HG03039 (cell line): ENCODE data around the gene GNA14.
"Not testable (repeated sequence)": the region's sequence is repeated elsewhere in the genome, so short reads cannot be mapped to it uniquely, and the experiment has no call there.

Experiments used
- ATAC-seq: cut with Tn5 transposase; IDR thresholded peaks from one replicate; pipeline ENCODE4 v1.9.1; 2021; ENCODE audit warnings: mild to moderate bottlenecking, moderate library complexity; ENCODE audit not compliant: unreplicated experiment

GNA14 gene

DNA sequence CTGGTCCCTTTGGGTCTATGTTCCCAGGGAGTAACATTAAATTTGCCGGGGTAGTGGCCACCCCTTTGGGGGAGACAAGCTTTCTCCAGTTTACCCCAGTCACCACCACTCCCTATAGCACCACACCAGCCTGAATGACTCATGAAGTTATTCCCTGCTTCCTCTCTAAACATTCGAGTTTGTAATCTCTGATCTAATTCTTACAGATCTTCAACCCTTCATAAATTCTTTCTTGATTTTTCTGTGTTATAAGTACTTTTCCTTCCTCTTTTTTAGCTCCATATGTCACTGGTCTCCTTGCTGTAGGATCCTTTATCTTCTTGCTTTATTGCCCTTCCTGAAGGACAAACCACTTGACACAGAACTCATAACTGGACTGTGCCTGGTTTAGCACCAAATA is 55.6 kb downstream of the GNA14 start:
- no peak for ATAC-seq

DNA sequence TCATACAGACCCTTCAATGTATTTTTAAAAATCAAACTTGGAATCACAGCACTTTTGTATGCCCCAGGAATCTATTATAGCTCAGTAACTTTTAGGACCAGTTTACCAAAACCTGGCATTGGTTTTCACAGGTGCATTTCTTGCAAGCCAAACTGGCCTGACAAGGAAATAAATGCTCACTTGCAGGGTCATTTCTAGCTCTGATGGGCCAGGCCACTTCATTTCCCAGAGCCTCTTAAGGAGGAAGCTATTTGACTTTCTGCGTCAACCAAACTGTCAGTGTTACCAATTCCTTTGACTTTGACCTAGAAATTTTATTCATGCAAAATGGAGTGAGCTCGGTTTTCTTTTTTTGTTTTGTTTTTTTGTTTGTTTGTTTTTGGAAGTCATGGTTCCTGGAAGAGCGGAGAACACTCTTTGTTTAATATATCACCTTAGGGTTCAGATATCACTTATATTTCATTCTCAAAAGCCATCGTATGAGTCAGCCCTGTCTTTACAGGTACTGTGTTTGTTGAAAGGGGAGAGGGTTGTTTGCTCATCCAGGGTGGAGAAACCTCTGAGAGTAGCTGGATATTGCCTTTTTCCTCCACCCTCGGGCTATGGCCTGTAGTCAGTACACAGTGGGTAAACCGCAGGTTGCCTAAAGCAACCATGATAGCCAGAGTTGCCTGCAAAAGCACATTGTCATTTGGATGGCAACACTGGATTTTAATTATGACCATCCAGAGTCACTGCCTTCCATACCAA is 58.9 kb downstream of the GNA14 start:
- ATAC-seq = no peak

DNA sequence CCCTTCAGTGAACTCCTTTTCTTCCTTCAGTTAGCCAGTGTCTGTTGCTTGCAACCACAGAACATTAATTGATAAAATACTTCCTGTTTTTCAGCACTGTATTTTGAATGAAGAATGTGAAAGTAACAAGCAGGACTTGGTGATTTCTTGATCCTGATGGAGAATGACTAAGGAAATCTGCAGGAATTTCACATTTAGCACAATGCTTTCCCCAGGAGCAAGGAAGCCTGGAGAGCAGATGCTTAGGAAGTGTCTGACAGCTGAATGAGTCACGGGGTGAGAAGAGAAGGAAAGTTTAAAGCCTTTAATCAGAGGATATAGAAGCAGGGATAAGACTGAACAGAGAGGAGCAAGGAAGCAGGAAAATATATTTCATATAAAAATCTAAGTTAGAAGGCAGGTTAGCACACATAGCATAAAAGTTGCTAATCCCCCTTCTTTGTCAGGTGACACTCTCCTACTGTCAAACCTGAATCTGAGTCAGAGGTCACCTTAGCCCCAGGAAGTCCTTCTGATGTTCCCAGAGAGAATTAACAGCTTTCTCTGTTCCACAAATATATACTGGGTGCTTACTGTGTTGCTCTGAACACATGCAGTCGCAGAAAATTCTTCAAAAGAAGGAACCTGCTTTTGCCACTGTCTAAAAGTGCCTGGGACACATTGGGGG is 59.7 kb downstream of the GNA14 start:
- ATAC-seq = no peak

DNA sequence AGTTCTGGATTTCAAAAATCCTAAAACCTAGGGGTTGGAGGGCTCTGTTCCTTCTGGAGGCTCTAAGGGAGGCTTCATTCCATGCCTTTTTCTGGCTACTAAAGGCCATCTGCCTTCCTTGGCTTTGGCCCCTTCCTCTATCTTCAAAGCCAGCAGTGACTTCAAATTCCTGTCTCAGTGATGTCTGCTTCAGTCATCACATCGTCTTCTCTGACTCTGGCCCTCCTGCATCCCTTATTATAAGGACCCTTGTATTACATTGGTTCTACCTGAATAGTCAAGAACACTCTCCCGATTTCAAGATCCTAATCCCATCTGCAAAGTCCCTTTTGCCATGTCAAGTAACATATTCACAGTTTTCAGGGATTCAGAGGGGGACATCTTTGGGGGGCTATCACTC is 60.3 kb downstream of the GNA14 start:
- ATAC-seq = no peak

DNA sequence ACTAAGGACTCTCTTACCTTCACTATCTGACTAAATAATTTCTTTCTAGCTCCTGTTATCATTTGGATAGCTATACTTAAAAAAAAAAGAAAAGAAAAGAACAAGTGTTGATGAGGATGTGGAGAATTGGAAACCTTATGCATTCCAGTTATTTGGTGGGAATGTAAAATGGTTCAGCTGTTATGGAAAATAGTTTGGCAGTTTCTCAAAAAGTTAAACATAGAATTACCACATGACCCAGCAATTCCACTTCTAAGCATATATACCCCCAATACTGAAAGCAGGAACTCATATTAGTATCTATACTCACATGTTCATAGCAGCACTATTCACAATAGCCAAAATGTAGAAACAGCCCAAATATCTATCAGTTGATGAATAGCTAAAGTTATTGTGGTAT is 61.1 kb downstream of the GNA14 start:
- ATAC-seq = no peak

DNA sequence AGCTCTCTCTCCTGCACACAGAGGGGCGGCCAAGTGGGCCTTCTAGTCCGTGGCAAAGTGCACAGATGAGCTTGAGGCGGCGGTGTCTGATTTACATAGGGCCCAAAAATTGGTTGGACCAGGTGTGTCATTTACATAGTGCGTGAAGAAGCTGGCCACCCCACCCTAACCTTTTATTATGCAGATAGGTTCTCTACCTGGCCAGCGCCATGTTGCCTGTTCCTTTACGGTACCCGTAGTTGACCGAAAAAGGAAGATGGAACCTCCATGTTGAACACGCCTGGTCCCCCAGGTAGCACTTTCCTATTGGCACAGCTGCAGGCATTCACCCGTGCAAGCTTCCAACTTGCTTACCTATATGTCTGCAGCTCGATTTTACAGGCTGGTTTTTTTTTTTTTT is 61.5 kb downstream of the GNA14 start:
- ATAC-seq = no peak

DNA sequence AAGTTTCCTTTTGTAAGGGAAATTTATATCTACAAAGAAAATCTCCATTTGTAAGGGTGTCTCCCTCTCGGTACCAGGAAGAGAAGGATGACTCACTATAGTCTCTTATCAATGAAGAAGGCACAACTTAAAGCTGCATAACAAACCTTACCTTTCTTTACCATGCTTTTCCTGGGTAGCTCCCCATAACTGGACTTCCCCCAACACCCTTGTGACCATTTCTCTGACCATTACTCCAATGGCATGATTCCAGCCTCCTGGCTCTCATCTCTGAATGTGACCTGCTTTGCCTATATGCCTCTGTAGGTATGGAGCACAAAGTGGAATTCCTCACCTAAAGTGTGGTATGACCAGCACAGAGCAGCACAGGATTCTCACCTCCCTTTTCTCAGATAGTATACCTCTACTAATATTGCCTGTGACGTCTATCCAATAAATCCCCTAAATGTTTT is 62.8 kb downstream of the GNA14 start:
- no peak for ATAC-seq

DNA sequence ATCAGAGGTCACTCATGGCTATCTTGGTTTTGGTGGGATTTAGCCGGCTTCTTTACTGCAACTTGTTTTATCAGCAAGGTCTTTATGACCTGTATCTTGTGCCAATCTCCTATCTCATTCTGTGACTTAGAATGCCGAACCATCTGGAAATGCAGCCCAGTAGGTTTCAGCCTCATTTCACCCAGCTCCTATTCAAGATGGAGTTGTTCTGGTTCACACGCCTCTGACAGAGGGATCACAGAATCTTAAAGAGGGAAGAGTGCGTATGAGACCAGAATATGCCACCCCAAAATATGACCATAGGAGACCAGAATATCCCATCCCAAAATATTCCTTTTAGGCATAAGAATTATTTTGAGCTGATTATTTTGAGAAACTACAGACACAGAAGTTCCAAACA is 63.2 kb downstream of the GNA14 start:
- not testable (repeated sequence) for ATAC-seq

DNA sequence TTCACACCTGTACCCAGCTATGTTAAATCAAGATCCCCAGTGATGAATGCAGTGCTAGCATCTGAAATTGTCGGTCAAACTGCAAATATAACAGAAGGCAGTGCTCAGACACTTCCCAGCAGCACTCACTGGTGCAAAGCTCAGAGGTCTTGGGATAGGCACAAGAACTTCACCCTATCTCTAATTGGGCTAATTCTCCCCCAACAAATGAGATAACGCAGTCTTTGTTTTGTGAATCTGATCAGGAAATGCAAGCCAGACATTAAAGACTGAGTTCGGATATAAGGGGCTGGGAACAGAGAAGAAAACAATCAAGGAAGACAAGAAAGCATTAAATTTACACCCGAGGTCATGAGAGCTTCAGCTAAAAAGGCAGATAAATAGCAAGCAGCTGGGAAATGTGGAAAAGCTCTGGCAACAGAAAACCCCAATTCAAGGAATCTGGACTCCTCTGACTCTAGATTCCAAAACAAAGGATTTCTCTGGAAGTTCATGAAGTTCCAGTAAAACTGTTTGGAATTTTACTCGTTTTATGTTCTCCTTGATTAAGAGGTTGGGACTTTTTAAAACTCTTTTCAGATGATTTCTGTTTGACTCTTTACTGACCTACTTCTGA is 65.1 kb downstream of the GNA14 start:
- ATAC-seq = no peak

DNA sequence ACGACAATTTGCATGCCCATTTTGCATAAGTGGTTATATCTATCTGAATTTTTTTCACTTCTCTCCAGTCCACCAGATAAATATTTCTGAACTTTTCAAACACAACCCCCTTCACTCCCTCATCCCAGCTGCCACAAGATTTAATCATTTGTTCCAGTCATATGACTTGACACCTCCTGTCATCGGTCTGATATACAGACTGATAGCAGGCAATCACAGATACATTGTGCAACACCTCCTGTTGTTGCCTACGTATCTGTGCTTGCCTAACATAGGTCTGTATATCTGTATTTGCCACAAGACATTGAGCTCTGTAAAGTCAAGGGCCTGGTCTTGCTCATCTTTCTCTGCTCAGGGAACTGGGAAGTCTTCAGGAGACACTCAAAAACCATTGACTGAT is 65.6 kb downstream of the GNA14 start:
- no peak for ATAC-seq

DNA sequence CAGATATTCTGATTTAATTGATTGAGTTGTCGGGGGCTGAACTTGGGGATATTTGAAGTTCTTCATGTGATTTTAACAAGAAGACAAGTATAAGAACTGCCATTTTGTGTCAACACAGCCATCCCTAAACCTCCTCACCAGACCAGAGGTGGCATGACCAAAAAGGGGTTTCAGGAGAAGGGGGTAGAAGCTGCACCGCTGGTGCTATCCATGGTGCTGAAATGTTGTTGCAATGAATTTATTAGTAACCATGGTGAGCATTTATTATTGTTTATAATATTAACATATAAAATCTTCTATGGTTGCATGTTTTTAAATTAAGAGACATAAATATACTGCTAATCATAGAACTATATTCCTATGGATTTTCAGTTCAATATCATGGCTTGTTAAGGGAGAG is 72.3 kb downstream of the GNA14 start:
- ATAC-seq = no peak

DNA sequence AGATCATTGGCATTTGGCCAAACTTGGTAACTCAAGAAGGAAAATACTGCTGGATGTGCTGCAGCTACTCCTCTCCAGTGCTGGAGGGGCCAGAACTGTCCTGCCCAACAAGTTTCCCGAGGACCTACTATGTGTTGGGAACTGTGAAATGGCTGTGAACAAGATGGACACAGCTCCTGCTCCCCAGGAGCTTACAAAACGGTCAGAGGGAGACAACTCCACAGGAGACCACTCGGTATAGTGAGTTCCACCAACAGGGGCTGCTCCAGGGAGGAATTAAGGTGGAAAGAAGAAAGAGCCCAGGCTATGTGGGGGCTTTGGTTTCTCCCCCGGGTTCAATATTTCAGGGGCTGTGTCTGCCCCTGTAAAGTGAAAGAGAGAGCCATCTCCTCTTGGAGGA is 78.8 kb downstream of the GNA14 start:
- ATAC-seq = no peak

DNA sequence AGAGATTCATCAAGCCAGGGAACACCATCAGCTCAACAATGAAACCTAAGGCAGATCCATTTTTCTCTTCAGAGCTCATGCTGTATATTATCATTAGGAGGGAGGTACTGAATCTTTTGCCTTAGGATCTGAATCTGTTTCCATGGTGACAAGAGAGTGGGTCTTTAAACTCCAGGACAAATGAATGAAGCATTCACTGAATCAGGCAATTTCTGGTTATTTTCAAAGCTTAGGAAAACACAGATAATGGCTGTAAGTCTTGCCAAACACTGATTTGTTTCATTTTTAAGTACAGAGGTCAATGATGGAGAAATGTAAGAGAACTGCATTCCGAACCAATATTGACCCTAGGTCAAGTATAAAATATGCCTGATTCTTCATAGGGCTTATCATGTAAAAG is 84.9 kb downstream of the GNA14 start:
- ATAC-seq = no peak

DNA sequence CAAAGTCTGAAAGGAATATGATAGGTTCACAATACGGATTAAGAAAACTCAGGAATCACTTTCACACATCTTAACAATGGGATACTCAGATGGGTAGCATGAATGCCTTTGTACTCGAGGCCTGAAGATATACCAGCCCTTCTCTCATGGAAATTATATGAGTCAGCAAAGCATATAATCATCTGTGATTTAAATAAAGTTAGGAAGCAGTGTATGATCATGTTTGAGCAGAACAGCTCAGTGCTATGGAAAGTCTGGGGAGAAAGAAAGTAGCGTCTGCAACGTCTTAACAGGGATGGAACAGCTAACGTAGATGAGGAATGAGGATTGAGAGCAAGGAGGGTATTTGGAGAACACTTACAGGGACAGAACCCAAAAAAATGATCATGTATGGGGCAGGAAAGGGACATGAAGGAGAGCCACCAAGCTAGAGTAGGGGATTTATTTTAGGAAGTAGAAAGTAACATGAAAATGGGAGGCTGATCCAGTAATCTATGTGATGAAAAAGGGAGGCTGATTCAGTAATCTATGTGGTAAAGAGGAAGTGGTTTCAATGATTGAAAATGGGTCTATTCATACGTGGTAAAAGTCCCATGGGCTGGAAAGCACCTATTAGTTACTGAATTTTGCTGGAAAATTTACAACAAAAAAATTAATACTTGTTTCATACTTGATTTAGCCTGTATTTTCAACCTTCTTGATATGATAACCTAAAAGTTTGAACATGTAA is 85.9 kb downstream of the GNA14 start:
- ATAC-seq = no peak

DNA sequence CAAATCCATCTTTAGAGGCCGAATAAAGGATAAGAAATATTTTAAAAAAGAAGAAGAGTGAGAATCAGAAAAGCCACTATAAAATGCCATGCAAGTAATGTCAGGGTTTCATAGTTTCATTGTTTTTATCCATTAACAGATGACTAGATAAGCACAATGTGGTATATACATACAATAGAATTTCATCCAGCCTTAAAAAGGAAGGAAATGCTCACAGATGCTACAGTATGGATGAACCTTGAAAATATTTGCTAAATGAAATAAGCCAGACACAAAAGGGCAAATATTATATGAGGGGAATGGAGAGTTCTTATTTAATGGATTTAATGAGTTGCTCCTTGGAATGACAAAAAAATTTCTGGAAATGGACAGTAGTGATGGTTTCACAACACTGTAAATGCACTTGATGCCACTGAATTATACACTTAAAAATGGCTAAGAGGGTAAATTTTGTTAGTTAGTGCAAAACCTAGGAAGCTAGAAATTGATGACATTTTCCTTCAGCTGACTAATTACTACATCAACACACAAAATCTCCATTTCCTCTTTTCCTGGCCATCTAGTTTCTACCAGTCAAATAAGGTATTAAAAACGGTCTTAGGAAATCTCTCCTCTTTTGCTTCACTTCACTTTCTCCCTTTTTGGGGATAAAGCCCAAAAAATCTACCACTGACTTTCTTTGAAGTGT is 86.6 kb downstream of the GNA14 start:
- ATAC-seq = no peak

DNA sequence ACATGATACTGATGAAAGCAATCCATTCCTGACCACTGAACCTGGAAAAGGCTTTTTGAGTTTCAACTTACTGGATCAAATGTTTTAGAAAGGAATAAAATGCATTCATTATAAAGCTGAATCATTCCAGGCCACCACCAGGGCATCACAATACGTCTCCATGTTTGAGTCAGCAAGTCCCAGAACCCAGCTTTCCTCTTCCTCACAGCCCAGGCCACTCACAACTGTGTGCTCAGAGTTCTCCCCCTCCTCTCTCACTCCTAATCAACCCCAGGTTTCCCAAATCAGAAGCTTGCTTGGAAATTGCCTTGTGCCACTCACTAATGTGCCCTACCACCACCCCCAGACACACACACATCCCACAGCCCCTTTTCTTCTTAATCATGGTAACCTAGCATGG is 91.7 kb downstream of the GNA14 start:
- no peak for ATAC-seq

DNA sequence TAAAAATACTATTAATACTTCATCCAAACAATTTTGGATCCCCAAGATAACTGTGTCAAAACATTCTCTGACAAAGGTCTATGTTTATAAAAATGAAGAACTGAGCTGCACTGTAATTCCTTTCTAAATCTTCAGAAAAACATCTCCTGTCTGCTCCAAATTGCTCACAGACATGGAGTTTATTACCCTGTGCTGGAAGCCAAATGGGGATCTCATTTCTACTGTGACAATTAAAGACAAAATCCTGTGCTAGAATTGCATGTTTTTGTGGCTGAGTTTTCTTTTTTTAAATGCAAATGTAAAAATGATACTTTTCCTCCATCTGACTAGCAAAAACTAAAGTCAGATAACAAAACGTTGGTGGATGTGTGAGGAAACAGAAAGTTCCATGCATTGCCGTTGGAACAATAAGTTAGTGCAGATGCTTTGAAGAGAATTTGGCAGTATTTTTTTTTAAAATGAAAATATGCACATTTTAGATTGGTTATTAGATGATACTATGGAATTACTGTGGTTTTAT is 93.5 kb downstream of the GNA14 start:
- ATAC-seq = no peak

DNA sequence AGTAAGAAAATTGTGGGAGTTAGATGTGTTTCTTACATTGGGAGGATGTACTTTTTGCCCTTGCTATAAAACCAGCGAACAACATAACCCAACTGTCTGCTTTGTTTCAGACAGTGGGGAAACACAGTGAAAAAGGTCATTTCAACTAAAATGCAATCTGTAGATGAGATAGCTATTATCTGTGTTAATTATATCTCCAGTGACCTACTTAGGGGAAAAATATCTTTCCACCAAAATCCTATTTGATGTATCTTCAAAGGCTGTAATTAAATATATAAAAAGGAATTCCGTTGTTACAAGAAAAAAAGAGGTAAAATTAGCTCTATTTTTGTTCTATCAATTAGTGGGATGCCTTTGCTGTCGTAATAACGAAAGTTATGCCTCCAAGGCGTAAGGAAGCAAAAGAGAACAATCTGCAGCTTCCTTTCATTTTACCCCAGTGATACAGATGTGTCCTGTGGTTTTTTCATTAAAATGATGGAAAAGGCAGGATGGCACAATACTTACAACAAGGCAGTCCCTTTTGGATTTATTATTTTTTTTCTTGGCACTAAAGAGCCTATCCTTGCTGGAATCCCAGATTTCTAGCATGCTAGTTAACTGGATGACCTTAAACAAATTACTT is 100.9 kb downstream of the GNA14 start:
- ATAC-seq = no peak

DNA sequence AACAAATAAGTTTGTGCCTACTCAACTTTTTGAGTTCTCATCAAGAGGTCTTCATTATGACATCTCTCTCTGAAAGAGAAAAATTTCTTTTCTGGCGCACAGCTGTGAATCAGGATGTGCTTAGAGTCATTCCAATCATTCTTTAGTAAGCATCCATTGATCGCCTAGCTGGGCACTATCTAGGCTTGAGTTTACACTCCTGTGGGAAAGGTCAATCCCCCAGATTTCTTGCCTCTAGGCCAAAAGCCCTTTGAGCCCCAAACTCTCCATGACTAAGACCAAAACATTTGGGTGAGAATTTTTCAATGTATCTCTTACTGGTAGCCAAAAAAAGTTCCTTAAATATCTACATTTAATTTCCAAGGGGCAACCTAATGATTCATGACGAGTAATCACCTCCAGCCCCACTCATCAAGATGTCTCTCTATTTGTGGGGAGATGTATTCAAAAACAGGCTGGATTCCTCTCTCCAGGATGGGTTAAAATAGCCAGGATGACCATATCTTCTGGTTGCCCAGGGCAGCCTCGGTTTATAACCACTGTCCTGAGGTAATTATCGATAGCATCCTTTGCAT is 101.7 kb downstream of the GNA14 start:
- no peak for ATAC-seq

DNA sequence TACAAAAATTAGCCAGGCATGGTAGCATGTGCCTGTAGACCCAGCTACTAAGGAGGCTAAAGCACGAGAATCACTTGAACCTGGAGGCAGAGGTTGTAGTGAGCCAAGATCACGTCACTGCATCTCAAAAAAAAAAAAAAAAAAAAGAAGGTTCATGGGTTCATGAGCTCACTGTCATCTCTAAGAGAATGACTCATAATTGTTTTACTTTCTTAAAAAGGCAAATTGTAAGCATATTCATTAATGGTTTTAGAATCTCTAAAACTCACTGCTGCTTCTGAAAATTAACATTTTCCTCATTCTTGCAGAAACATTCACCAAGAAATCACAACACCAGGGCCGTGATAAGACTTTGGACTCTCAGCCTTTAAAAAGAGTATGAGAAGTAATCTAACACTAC is 103.6 kb downstream of the GNA14 start:
- ATAC-seq = no peak
